Measurements from ENCODE around the gene EZH1.

Gene EZH1

GRCh38 chr17:42744806-42745617, at the start of gene EZH1:
Gene EZH1, minus strand, starts transcription at chr17:42745040. Its CDS starts 16,099 bp downstream, at chr17:42728941.
- peak; percentile 92 for DNase-seq

GRCh38 chr17:42792545-42792944, 47.7 kb upstream of the EZH1 start:
- DNase-seq: no peak

GRCh38 chr17:42791948-42792347, 47.1 kb upstream of the EZH1 start:
- no peak for DNase-seq

GRCh38 chr17:42787266-42787665, 42.4 kb upstream of the EZH1 start:
- DNase-seq: no peak

GRCh38 chr17:42784811-42785592, 40.2 kb upstream of the EZH1 start:
- no peak for DNase-seq

- no peak for DNase-seq
Measured at GRCh38 chr17:42784409-42784808, 39.6 kb upstream of the EZH1 start.

GRCh38 chr17:42783791-42784138, 38.9 kb upstream of the EZH1 start:
- no peak for DNase-seq

GRCh38 chr17:42783062-42783790, 38.4 kb upstream of the EZH1 start:
- DNase-seq: no peak

- no peak for DNase-seq
Measured at GRCh38 chr17:42782166-42783061, 37.6 kb upstream of the EZH1 start.

- no peak for DNase-seq
Measured at GRCh38 chr17:42781639-42782165, 36.9 kb upstream of the EZH1 start.

GRCh38 chr17:42780851-42781638, 36.2 kb upstream of the EZH1 start:
- DNase-seq: no peak

- DNase-seq: no peak
Measured at GRCh38 chr17:42779936-42780850, 35.4 kb upstream of the EZH1 start, which contains the start of gene WNK4. Gene WNK4, plus strand, starts transcription at chr17:42780610. Its CDS starts 89 bp downstream, at chr17:42780699.

GRCh38 chr17:42779304-42779935, 34.6 kb upstream of the EZH1 start:
- DNase-seq: no peak

- no peak for DNase-seq
Measured at GRCh38 chr17:42778570-42778969, 33.7 kb upstream of the EZH1 start.

- no peak for DNase-seq
Measured at GRCh38 chr17:42775534-42776098, 30.8 kb upstream of the EZH1 start.

- no peak for DNase-seq
Measured at GRCh38 chr17:42774066-42774745, 29.4 kb upstream of the EZH1 start.

GRCh38 chr17:42773290-42774035, 28.6 kb upstream of the EZH1 start, which contains the start of gene VPS25:
Gene VPS25, plus strand, starts transcription at chr17:42773449. Its CDS starts 27 bp downstream, at chr17:42773476.
- DNase-seq: peak; percentile 88

GRCh38 chr17:42772945-42773289, 28.1 kb upstream of the EZH1 start:
- DNase-seq: no peak

Data from NCI-H1092 treated with DMSO at 0.1 percent for 48 hours (cell line).